ENCODE results near the gene UBE2L6.

- TF ChIP-seq CTCF (conservative IDR thresholded peaks at IDR 0.05) (no peak), ZFX (IDR thresholded peaks at IDR 0.05) (no peak)
Observed at GRCh38 chr11:57529012-57529411, 38.5 kb downstream of the UBE2L6 start.
